RWPE1 (cell line): ENCODE results near the gene DCLK2.
"Not testable (repeated sequence)": the region's sequence is repeated elsewhere in the genome, so short reads cannot be mapped to it uniquely, and the experiment has no call there.

ENCODE experiments used
- CTCF ChIA-PET: fragments of 350-600 bp; sonication (Branson Sonifier 250); formaldehyde crosslinking; extraction: SDS; loops from one replicate; lab custom pipeline; 2021; lab: Yijun Ruan, JAX
- POLR2A ChIA-PET: fragments of 400-600 bp; formaldehyde crosslinking; extraction: SDS; loops from one replicate; lab custom pipeline; 2020; ENCODE audit warnings: antibody characterized with exemption; ENCODE audit not compliant: low non-redundant PET; lab: Yijun Ruan, JAX
- DNase-seq: peaks from one replicate; pipeline ENCODE4 v3.0.0; 2012; ENCODE audit warnings: low spot score
- H3K27ac ChIP-seq: fragments of 450-650 bp; 2 replicates; pipeline ENCODE4 v1.5.1; 2017
- TF ChIP-seq, protein P1 (sequence below): fragments of 450-650 bp; conservative IDR thresholded peaks from 2 replicates; pipeline ENCODE4 v1.5.1; 2017; ENCODE audit warnings: low read depth, mild to moderate bottlenecking

DCLK2 gene

DNA sequence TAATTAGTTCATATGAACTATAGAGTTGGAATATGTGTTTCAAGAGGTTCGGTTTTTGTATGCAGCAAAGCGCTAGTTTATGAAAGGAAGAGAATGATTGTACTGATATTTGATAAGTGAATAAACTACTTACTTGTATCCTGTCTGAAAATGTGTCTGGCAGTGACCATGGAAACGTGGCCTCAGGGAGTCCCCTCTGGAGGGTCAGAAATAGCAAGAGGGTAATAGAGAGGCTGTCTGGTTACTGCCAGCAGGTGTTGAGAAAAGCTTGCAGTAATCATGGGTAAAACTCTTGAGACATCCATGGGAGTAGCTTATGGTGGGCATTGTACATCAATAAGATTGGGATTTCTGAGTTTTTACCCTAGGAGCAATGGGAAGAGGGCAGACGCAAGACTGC lies 77.1 kb downstream of the DCLK2 start:
- ChIA-PET CTCF (no interaction called here), POLR2A (no interaction called here)
- TF ChIP-seq, protein P1, sequence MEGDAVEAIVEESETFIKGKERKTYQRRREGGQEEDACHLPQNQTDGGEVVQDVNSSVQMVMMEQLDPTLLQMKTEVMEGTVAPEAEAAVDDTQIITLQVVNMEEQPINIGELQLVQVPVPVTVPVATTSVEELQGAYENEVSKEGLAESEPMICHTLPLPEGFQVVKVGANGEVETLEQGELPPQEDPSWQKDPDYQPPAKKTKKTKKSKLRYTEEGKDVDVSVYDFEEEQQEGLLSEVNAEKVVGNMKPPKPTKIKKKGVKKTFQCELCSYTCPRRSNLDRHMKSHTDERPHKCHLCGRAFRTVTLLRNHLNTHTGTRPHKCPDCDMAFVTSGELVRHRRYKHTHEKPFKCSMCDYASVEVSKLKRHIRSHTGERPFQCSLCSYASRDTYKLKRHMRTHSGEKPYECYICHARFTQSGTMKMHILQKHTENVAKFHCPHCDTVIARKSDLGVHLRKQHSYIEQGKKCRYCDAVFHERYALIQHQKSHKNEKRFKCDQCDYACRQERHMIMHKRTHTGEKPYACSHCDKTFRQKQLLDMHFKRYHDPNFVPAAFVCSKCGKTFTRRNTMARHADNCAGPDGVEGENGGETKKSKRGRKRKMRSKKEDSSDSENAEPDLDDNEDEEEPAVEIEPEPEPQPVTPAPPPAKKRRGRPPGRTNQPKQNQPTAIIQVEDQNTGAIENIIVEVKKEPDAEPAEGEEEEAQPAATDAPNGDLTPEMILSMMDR = no peak
- no peak for DNase-seq
- H3K27ac ChIP-seq = no peak overlapping the region

GRCh38 chr4:150156543-150156942 lies 78.3 kb downstream of the DCLK2 start:
- DNase-seq = no peak
- H3K27ac ChIP-seq = no peak overlapping the region
- ChIA-PET POLR2A (no interaction called here), CTCF (interaction anchor here (0.6 kb wide), 1 partner anchor 114 kb away, joined by 3 read pairs; no protein-coding TSS in a partner anchor)
- TF ChIP-seq, protein P1 = no peak

GRCh38 chr4:150158041-150158440 lies 79.8 kb downstream of the DCLK2 start:
- TF ChIP-seq, protein P1 = no peak
- DNase-seq = no peak
- no peak overlapping the region for H3K27ac ChIP-seq
- CTCF ChIA-PET = no interaction called here
- POLR2A ChIA-PET = no interaction called here

GRCh38 chr4:150160473-150160872 lies 82.2 kb downstream of the DCLK2 start:
- ChIA-PET CTCF (no interaction called here), POLR2A (no interaction called here)
- TF ChIP-seq, protein P1 = no peak
- DNase-seq = no peak
- H3K27ac ChIP-seq = no peak overlapping the region

DNA sequence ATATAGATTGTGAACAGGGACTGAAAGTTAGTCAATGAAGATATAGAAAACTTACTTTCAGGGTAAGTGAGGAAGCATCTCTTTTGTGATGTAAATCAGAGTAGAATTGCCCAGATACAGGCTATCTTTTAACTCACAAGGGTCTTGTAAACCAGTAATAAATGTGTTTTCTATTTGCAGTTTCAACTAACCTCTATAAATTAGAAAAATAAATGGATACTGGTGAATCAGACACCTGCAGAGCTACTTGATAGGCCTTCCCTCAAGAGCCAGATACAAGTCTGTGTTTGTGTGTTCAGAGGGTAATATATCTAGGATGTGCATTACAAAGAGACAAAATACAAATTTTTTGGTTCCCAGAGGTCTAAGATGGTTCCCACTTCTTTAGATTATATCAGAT lies 82.9 kb downstream of the DCLK2 start:
- TF ChIP-seq, protein P1 = no peak
- ChIA-PET POLR2A (no interaction called here), CTCF (interaction anchor here (0.7 kb wide), 1 partner anchor 113 kb away, joined by 3 read pairs; no protein-coding TSS in a partner anchor)
- H3K27ac ChIP-seq = no peak overlapping the region
- no peak for DNase-seq

DNA sequence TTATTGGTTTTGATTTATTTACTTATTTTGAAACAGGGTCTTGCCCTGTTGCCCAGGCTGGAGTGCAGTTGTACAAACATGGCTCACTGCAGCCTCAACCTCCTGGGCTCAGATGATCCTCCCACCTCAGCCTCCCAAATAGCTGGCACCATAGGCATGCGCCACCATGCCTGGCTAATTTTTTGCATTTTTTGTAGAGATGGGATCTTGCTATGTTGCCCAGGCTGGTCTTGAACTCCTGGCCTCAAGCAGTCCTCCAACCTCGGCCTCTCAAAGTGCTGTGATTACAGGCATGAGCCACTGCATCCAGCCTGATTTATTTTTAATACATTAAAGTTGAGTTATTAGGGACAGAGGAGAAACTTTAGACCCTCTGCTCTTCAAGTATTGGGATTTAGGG lies 83.8 kb downstream of the DCLK2 start:
- POLR2A ChIA-PET, DNase-seq, CTCF ChIA-PET, H3K27ac ChIP-seq: not testable (repeated sequence)

DNA sequence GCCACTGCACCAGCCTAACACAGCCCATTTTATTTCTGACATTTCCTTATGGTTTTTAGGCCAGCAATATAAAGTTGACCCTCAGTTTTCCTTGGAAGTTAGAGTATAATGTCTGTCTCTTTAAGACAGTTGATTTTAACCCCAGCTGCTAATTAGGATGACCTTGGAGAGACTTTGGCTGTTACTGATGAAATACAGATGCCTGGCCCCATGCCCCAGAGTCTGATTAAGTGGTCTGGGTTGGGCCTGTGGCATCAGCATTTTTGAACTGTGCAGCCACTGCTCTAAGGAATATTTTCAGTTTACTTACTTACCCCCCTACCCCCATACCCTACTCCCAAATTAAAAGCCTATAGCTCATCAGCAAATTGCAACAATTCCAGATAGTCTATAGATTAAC lies 85.8 kb downstream of the DCLK2 start:
- TF ChIP-seq, protein P1 = no peak
- ChIA-PET CTCF (no interaction called here), POLR2A (no interaction called here)
- no peak overlapping the region for H3K27ac ChIP-seq
- DNase-seq = no peak
